HepG2 (cell line): ENCODE data around the gene MED13. TPM values are rescaled to one million over a fixed set of nuclear protein-coding genes. Genes with fewer than 3 reads are reported as not detected.

Source experiments
- ATAC-seq: fragments of 200-7000 bp; cut with Tn5 transposase; 3 replicates; pipeline ENCODE4 v1.9.1; 2020; ENCODE audit warnings: mild to moderate bottlenecking, moderate library complexity
- BruUV-seq: library from RNA; stranded (reverse); fragments of 400-500 nt; replicated peaks from 2 replicates; lab custom pipeline; 2021; lab: Mats Ljungman, UMichigan
- CTCF ChIA-PET: fragments of 300-600 bp; formaldehyde crosslinking; extraction: SDS; loops from one replicate; lab custom pipeline; 2021; ENCODE audit warnings: low total read pairs, inconsistent platforms, low intra/inter-chr PET ratio; lab: Yijun Ruan, JAX
- POLR2A ChIA-PET: fragments of 350-600 bp; sonication (Branson Sonifier 250); formaldehyde crosslinking; loops from one replicate; lab custom pipeline; 2020; ENCODE audit warnings: antibody characterized with exemption, inconsistent platforms; lab: Yijun Ruan, JAX
- DNase-seq: peaks from one replicate; pipeline ENCODE4 v3.0.0-alpha.2; 2015; ENCODE audit warnings: low spot score
- FAIRE-seq: peaks from 3 replicates; lab custom pipeline; 2011; peaks lifted over from hg19 to GRCh38; lab: Jason Lieb, UNC
- H2AFZ ChIP-seq: one replicate; pipeline ENCODE4 v1.6.1; 2011; ENCODE audit warnings: low read length, inconsistent platforms
- H3K27ac ChIP-seq: fragments of 300-600 bp; 3 replicates; pipeline ENCODE4 v1.8.0; 2011; ENCODE audit warnings: mixed run types, mild to moderate bottlenecking, mixed read lengths, low read length, inconsistent platforms; ENCODE audit not compliant: insufficient read depth; ENCODE audit errors: extremely low read length
- H3K27me3 ChIP-seq, 2 experiments: fragments of 200-600 bp in 1 of 2; 2 replicates in 1 of 2; 3 replicates in 1 of 2; pipeline versions ENCODE4 v1.6.0 to v1.8.0; 2011; ENCODE audit warnings: low read length in 2 of 2, mild to moderate bottlenecking in 2 of 2, moderate library complexity in 2 of 2, inconsistent platforms in 1 of 2; ENCODE audit not compliant: insufficient read depth in 2 of 2, control insufficient read depth in 1 of 2
- H3K36me3 ChIP-seq, 2 experiments: fragments of 200-600 bp in 1 of 2; replicated peaks in 1 of 2; 2 replicates in 1 of 2; 3 replicates in 1 of 2; pipeline versions ENCODE4 v1.5.1 to v1.8.0; 2011; ENCODE audit warnings: low read length in 2 of 2, inconsistent platforms in 1 of 2; ENCODE audit not compliant: insufficient read depth in 2 of 2, control insufficient read depth in 1 of 2
- H3K4me1 ChIP-seq: 2 replicates; pipeline ENCODE4 v1.5.1; 2012; ENCODE audit warnings: low read length, inconsistent platforms; ENCODE audit not compliant: insufficient read depth
- H3K4me2 ChIP-seq: 2 replicates; pipeline ENCODE4 v1.6.0; 2011; ENCODE audit warnings: low read depth, low read length, inconsistent platforms
- H3K4me3 ChIP-seq, 3 experiments: fragments of 200-600 bp in 1 of 3; sonication (generic), shearing (Covaris generic) in 1 of 3; replicated peaks in 1 of 3; 2 replicates each; pipeline ENCODE4 v1.5.1; 2011 to 2016; ENCODE audit warnings: low read length in 3 of 3, inconsistent platforms in 2 of 3, low read depth in 2 of 3, mild to moderate bottlenecking in 2 of 3, control low read depth in 1 of 3, mixed read lengths in 1 of 3; ENCODE audit not compliant: insufficient read depth in 1 of 3
- H3K79me2 ChIP-seq: one replicate; pipeline ENCODE4 v1.6.1; 2011; ENCODE audit warnings: low read length, inconsistent platforms; ENCODE audit not compliant: insufficient read depth
- H3K9ac ChIP-seq: 2 replicates; pipeline ENCODE4 v1.6.0; 2011; ENCODE audit warnings: mild to moderate bottlenecking, low read depth, low read length, inconsistent platforms; ENCODE audit not compliant: insufficient read depth
- H3K9me3 ChIP-seq: 2 replicates; pipeline ENCODE4 v1.5.1; 2012; ENCODE audit warnings: mild to moderate bottlenecking, low read length
- H4K20me1 ChIP-seq: 2 replicates; pipeline ENCODE4 v1.6.0; 2011; ENCODE audit warnings: inconsistent platforms, mild to moderate bottlenecking, low read length, moderate library complexity; ENCODE audit not compliant: insufficient read depth
- BORCS8-MEF2B ChIP-seq: sonication (generic); formaldehyde crosslinking; IDR thresholded peaks from 2 replicates; pipeline ENCODE4 v1.8.0; 2022; ENCODE audit warnings: mild to moderate bottlenecking, missing genetic modification reagents
- BRD4 ChIP-seq: sonication (generic); formaldehyde crosslinking; IDR thresholded peaks from 2 replicates; pipeline ENCODE4 v1.4.0; 2020; ENCODE audit warnings: missing genetic modification reagents
- CREM ChIP-seq, 2 experiments: sonication (generic) in 1 of 2; formaldehyde crosslinking in 1 of 2; IDR thresholded peaks; 2 replicates each; pipeline versions ENCODE4 v1.4.0 to v1.6.1; 2016 to 2020; ENCODE audit warnings: antibody characterized with exemption in 1 of 2, mild to moderate bottlenecking in 1 of 2, missing genetic modification reagents in 1 of 2
- ZKSCAN8 ChIP-seq: IDR thresholded peaks from 2 replicates; pipeline ENCODE4 v1.6.1; 2016; ENCODE audit warnings: borderline replicate concordance, missing genetic modification reagents, missing compliant biosample characterization
- WGBS: methylation state at CpG from one replicate; pipeline ENCODE4 v1.1.6; 2017; ENCODE audit warnings: low lambda C conversion rate; 5-methylcytosine and 5-hydroxymethylcytosine counted together
- in situ Hi-C: cut with HindIII; loops from 2 replicates; pipeline ENCODE4 v1.10.0; 2017; ENCODE audit warnings: low pct_unique_long_range_greater_than_20kb; ENCODE audit not compliant: extremely low pct_ligation_motif_present
- intact Hi-C: fragments of 100-400 bp; cut with micrococcal nuclease; formaldehyde crosslinking; loops from one replicate; pipeline ENCODE4 v1.10.0; 2022; ENCODE audit not compliant: unreplicated experiment
- polyA plus RNA-seq, 8 experiments: library from polyadenylated mRNA; depleted of rRNA in 3 of 8; stranded (reverse) in 7 of 8; unstranded in 1 of 8; fragments of >200 nt; fragmentation: Illumina TruSeq in 4 of 8; extraction: Trizol in 4 of 8; gene quantifications; 2 replicates each; pipeline versions ENCODE4 v1.2.1 to v1.2.3, GENCODE V29; 2011 to 2016; ENCODE audit warnings: low read depth in 4 of 8, missing spikeins in 1 of 8, mixed read lengths in 1 of 8; ENCODE audit not compliant: insufficient read depth in 1 of 8
- total RNA-seq, 5 experiments: library from RNA; depleted of rRNA; stranded (reverse); fragments of >200 nt; fragmentation: Illumina TruSeq; extraction: Trizol; gene quantifications; 2 replicates each; pipeline ENCODE4 v1.2.3, GENCODE V29; 2016; ENCODE audit warnings: low read depth in 1 of 5
- TF ChIP-seq, protein P1 (sequence below): sonication (generic); formaldehyde crosslinking; IDR thresholded peaks from 2 replicates; pipeline ENCODE4 v1.5.1; 2020; ENCODE audit warnings: mild to moderate bottlenecking, missing genetic modification reagents, moderate library complexity

MED13 gene
- total and polyA plus RNA-seq, 2 of the 13 experiments (the other 11 are each of a cell fraction or from before 2014, with no cell fraction given): 27.4 to 69.1 TPM

DNA sequence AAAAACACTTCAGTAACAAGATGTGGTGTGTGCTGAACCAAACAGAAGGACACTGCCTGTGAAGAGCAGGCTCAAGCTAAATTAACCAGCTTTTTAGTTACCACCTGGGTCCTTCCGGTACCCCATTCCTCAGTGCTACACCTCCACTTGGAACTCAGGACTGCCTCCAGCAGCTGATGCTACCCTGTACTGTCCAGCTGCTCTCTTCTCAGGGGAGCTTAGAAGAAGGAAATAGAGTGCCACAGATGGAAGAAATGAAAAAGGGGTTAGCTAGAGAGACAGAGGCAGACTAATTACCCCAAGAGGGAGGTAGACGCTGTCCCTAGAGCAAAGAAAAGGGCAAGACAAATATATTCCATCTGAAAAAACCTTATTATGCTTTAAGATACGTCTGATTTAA, 5.7 kb downstream of the MED13 start:
- TF ChIP-seq BRD4 (CRISPR knock-in tag) (no peak), BORCS8-MEF2B (CRISPR knock-in tag) (0 out of 2 replicates have a peak, but pooled peaks have one; percentile 16)
- peaks cover 70% of the 10 kb centered on the region for H3K4me1 ChIP-seq
- POLR2A ChIA-PET: no interaction called here
- no peak overlapping the region for H2AFZ ChIP-seq
- H3K36me3 ChIP-seq: peaks cover 8 to 37% of the 10 kb centered on the region in 2 experiments
- 89% methylated on average over 3 of the region's 3 CpGs for WGBS
- no peak overlapping the region for H3K4me3 ChIP-seq
- in situ Hi-C loops: loop anchor here (5.0 kb wide), 1 partner anchor 52 kb away; no protein-coding TSS in a partner anchor
- BruUV-seq: no TSS peak
- ATAC-seq (peak; percentile 31; the same call in 2 of the 3 replicates), DNase-seq (no peak), FAIRE-seq (no peak)
- CTCF ChIA-PET: interaction anchor here (1.2 kb wide), 1 partner anchor 50 kb away, joined by 4 read pairs; no protein-coding TSS in a partner anchor
- peak overlapping the region; percentile 32; the same call in 1 of the 2 replicates for H3K4me2 ChIP-seq
- H3K27me3 ChIP-seq: no peaks in the 10 kb centered on the region; a peak in 1 of 5 replicates
- intact Hi-C loops: no loop called here
- H3K9ac ChIP-seq: no peak overlapping the region
- H3K27ac ChIP-seq: peak overlapping the region; percentile 16
- H4K20me1 ChIP-seq: peaks cover 63% of the 10 kb centered on the region
- no peaks in the 10 kb centered on the region for H3K9me3 ChIP-seq
- peaks cover 98% of the 10 kb centered on the region for H3K79me2 ChIP-seq

DNA sequence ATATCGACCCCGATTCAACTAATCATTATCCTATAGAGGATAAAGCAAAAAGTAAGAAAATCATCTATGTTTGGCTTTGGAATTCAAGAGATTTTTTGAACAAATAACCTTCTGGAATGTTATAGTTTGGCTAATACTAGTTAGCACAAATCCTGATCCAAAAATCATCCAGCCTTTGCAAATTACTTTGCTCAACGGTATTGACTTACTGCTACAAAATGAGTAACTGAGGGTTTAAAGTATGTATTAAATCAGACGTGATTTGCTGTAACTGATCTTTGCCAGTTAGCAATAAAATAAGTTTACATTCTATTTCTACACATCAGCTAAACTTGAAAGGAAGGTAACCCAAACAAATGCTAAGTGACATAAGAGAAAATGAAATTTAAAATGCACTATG, 6.5 kb downstream of the MED13 start:
- Histone ChIP-seq H3K9me3 (no peaks in the 10 kb centered on the region), H3K4me2 (no peak overlapping the region), H3K27me3 (no peaks in the 10 kb centered on the region), H3K36me3 (peaks cover 8 to 37% of the 10 kb centered on the region in 2 experiments), H4K20me1 (peaks cover 57% of the 10 kb centered on the region), H3K4me1 (peaks cover 73% of the 10 kb centered on the region), H2AFZ (no peak overlapping the region), H3K4me3 (no peak overlapping the region), H3K9ac (no peak overlapping the region), H3K27ac (no peak overlapping the region), H3K79me2 (peaks cover 98% of the 10 kb centered on the region)
- BruUV-seq: no TSS peak
- ATAC-seq (no peak), DNase-seq (no peak), FAIRE-seq (no peak)
- TF ChIP-seq, protein P1, sequence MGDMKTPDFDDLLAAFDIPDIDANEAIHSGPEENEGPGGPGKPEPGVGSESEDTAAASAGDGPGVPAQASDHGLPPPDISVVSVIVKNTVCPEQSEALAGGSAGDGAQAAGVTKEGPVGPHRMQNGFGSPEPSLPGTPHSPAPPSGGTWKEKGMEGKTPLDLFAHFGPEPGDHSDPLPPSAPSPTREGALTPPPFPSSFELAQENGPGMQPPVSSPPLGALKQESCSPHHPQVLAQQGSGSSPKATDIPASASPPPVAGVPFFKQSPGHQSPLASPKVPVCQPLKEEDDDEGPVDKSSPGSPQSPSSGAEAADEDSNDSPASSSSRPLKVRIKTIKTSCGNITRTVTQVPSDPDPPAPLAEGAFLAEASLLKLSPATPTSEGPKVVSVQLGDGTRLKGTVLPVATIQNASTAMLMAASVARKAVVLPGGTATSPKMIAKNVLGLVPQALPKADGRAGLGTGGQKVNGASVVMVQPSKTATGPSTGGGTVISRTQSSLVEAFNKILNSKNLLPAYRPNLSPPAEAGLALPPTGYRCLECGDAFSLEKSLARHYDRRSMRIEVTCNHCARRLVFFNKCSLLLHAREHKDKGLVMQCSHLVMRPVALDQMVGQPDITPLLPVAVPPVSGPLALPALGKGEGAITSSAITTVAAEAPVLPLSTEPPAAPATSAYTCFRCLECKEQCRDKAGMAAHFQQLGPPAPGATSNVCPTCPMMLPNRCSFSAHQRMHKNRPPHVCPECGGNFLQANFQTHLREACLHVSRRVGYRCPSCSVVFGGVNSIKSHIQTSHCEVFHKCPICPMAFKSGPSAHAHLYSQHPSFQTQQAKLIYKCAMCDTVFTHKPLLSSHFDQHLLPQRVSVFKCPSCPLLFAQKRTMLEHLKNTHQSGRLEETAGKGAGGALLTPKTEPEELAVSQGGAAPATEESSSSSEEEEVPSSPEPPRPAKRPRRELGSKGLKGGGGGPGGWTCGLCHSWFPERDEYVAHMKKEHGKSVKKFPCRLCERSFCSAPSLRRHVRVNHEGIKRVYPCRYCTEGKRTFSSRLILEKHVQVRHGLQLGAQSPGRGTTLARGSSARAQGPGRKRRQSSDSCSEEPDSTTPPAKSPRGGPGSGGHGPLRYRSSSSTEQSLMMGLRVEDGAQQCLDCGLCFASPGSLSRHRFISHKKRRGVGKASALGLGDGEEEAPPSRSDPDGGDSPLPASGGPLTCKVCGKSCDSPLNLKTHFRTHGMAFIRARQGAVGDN: no peak
- TF ChIP-seq ZKSCAN8: no peak
- 0 out of 2 replicates have a peak, but pooled peaks have one; percentile 16 for TF ChIP-seq CREM (IDR thresholded peaks at IDR 0.05)
- no peak for TF ChIP-seq CREM (CRISPR knock-in tag; IDR thresholded peaks at IDR 0.05)
- ChIA-PET POLR2A (no interaction called here), CTCF (no interaction called here)
- 91% methylated on average over 4 of the region's 4 CpGs for WGBS
- intact Hi-C loops: no loop called here
- in situ Hi-C loops: loop anchor here (5.0 kb wide), 1 partner anchor 51 kb away; no protein-coding TSS in a partner anchor
